Transverse colon (tissue), 4 donors: ENCODE measurements around the gene NFIA. TPM values are rescaled to one million over a fixed set of nuclear protein-coding genes. Genes with fewer than 3 reads are reported as not detected.

Experiments used
- DNase-seq: peaks from one replicate; pipeline ENCODE4 v3.0.0-alpha.2; 2019
- H3K27ac ChIP-seq, 4 donors: fragments of 200-600 bp; sonication (generic); 2 replicates each; pipeline ENCODE4 v1.5.1; 2016 to 2018; ENCODE audit warnings: inconsistent platforms in 4 of 4
- H3K27me3 ChIP-seq: fragments of 200-600 bp; sonication (generic); 2 replicates; pipeline ENCODE4 v1.5.1; 2017; ENCODE audit warnings: inconsistent platforms
- H3K36me3 ChIP-seq, 4 donors: fragments of 200-600 bp; sonication (generic); 2 replicates each; pipeline ENCODE4 v1.5.1; 2017 to 2019; ENCODE audit warnings: inconsistent platforms in 4 of 4
- H3K4me1 ChIP-seq, 4 donors: fragments of 200-600 bp; sonication (generic); 2 replicates each; pipeline ENCODE4 v1.5.1; 2017 to 2020; ENCODE audit warnings: inconsistent platforms in 4 of 4
- H3K4me3 ChIP-seq, 4 donors: fragments of 200-600 bp; sonication (generic); 1 replicate in 1 of 4; 2 replicates in 3 of 4; pipeline versions ENCODE4 v1.5.1 to v1.6.1; 2017 to 2019; ENCODE audit warnings: inconsistent platforms in 4 of 4
- H3K9me3 ChIP-seq, 2 donors: fragments of 200-600 bp; sonication (generic); 2 replicates each; pipeline ENCODE4 v1.5.1; 2017 to 2019; ENCODE audit warnings: inconsistent platforms in 2 of 2
- CTCF ChIP-seq, 5 experiments: fragments of 200-600 bp in 3 of 5; fragments of 450-650 bp in 2 of 5; sonication (generic) in 3 of 5; IDR thresholded peaks; 1 replicate in 2 of 5; 2 replicates in 3 of 5; pipeline ENCODE4 v1.5.1; 2016 to 2017; ENCODE audit warnings: antibody characterized with exemption in 5 of 5, inconsistent platforms in 3 of 5, mild to moderate bottlenecking in 2 of 5, moderate library complexity in 1 of 5
- EP300 ChIP-seq: sonication (generic); formaldehyde crosslinking; IDR thresholded peaks from one replicate; pipeline ENCODE4 v1.6.1; 2017; ENCODE audit warnings: antibody characterized with exemption, low read depth
- POLR2A ChIP-seq: fragments of 450-650 bp; IDR thresholded peaks from one replicate; pipeline ENCODE4 v1.6.1; 2016; ENCODE audit warnings: antibody characterized with exemption, mild to moderate bottlenecking, moderate library complexity
- POLR2AphosphoS5 ChIP-seq, 3 donors: sonication (generic); formaldehyde crosslinking; IDR thresholded peaks; one replicate each; pipeline ENCODE4 v1.6.1; 2016; ENCODE audit warnings: antibody characterized with exemption in 3 of 3
- WGBS, 2 donors: methylation state at CpG; one replicate each; pipeline ENCODE4 v1.1.5; 2018; ENCODE audit warnings: low coverage in 1 of 2; 5-methylcytosine and 5-hydroxymethylcytosine counted together
- in situ Hi-C, 4 donors: fragments of 200-750 bp; cut with MboI; loops; one replicate each; pipeline versions ENCODE4 v1.15.0 to v1.15.1; 2017; ENCODE audit warnings: low sequenced_read_pairs in 3 of 4, low pct_ligation_motif_present in 1 of 4, low pct_unique_long_range_greater_than_20kb in 1 of 4
- intact Hi-C: fragments of 100-400 bp; cut with DNase I; formaldehyde crosslinking; loops from one replicate; pipeline ENCODE4 v1.15.1; 2023; ENCODE audit warnings: low total_unique reads
- total RNA-seq, 4 donors: library from RNA; depleted of rRNA; stranded (reverse); fragments of >200 nt; gene quantifications; one replicate each; pipeline ENCODE4 v1.1.0, GENCODE V29; 2016

Gene NFIA
- total RNA-seq, 4 donors from 2014 or later = 17.3 to 37.2 (median 29.8) TPM

- peak; percentile 85 for DNase-seq
- Histone ChIP-seq H3K27me3 (no peaks in the 10 kb centered on the region), H3K36me3 (no peaks in the 10 kb centered on the region), H3K4me3 (no peak overlapping the region), H3K27ac (peak overlapping the region; percentile 74 to 82 (median 80)), H3K4me1 (peaks cover 26 to 63% (median 47%) of the 10 kb centered on the region in 4 donors), H3K9me3 (no peaks in the 10 kb centered on the region)
- WGBS, 2 donors = 2 to 22% methylated on average over 6 to 10 of the region's 10 CpGs
- TF ChIP-seq POLR2AphosphoS5 (IDR thresholded peaks at IDR 0.05) = peak in 2 of 3 donors; percentile 36 to 44
- TF ChIP-seq POLR2A = no peak
- peak; percentile 64 to 78 (median 72) for TF ChIP-seq CTCF (IDR thresholded peaks at IDR 0.05)
- TF ChIP-seq EP300 = no peak
- in situ Hi-C loops = loop anchor here in 1 of 4 donors (25.0 kb wide), 1 partner anchor 409 kb away; no protein-coding TSS in a partner anchor
- intact Hi-C loops = loop anchor here (5.0 kb wide), 1 partner anchor 401 kb away; no protein-coding TSS in a partner anchor
Observed at GRCh38 chr1:61453111-61453961, 371.0 kb downstream of the NFIA start.

DNA sequence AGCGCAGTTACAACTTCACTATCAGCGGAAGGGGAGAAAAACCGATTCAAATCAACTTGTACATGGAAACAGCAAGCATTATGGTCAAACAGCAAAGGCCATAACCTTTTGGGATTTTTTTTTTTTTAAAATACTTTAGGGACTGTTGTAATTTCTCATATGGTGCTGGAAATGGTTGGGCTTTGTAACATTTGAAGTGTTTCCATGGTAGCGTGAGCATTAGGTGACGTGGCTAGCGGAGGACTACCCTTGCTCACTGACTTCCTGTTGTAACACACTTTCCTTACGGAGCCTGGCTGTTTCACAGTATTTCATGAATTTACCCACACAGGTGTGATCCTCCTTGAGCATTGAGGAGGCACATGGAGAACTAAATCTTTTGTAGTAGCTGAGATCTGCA, 373.0 kb downstream of the NFIA start:
- Histone ChIP-seq H3K36me3 (no peaks in the 10 kb centered on the region), H3K4me3 (no peak overlapping the region), H3K9me3 (no peaks in the 10 kb centered on the region), H3K27ac (no peak overlapping the region), H3K4me1 (peaks cover 23 to 47% (median 32%) of the 10 kb centered on the region in 4 donors), H3K27me3 (no peaks in the 10 kb centered on the region)
- intact Hi-C loops (no loop called here), in situ Hi-C loops (loop anchor here in 1 of 4 donors (25.0 kb wide), 1 partner anchor 407 kb away; no protein-coding TSS in a partner anchor)
- DNase-seq = no peak
- WGBS, 2 donors = 87 to 89% methylated on average over 7 of the region's 7 CpGs
- no peak for TF ChIP-seq CTCF (IDR thresholded peaks at IDR 0.05)
- TF ChIP-seq POLR2AphosphoS5 (IDR thresholded peaks at IDR 0.05) = no peak
- TF ChIP-seq POLR2A = no peak
- TF ChIP-seq EP300 = no peak

- no peak for DNase-seq
- 74 to 83% methylated on average over 4 to 5 of the region's 5 CpGs for WGBS, 2 donors
- Histone ChIP-seq H3K4me1 (peaks cover 6 to 25% (median 11%) of the 10 kb centered on the region in 4 donors), H3K27ac (no peak overlapping the region), H3K36me3 (no peaks in the 10 kb centered on the region), H3K4me3 (no peak overlapping the region), H3K27me3 (no peaks in the 10 kb centered on the region), H3K9me3 (no peaks in the 10 kb centered on the region)
- in situ Hi-C loops = loop anchor here in 1 of 4 donors (25.0 kb wide), 1 partner anchor 405 kb away; no protein-coding TSS in a partner anchor
- intact Hi-C loops = no loop called here
- TF ChIP-seq POLR2A = no peak
- TF ChIP-seq EP300 = no peak
- no peak for TF ChIP-seq POLR2AphosphoS5 (IDR thresholded peaks at IDR 0.05)
- TF ChIP-seq CTCF (IDR thresholded peaks at IDR 0.05) = no peak
Observed at GRCh38 chr1:61457526-61458040, 375.2 kb downstream of the NFIA start.

DNA sequence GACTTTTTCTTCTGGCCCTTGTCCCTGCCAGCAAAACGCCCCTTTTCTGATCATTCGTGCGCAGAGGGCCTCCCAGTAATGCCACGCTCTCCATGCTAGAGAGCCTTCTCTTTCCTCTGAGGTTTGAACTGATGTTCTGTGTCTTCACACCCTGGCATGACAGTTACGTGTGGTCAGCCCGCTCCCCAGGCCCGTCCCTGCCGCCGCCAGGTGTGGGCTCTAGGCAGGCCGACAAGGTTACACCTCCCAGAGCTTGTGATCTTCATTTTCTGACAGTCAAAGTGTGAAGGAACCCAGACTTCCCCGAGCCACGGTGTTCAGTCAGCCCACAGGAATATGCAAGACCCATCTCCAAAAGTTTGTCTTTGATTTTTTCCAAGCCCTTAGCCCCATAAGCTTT, 377.0 kb downstream of the NFIA start:
- Histone ChIP-seq H3K36me3 (no peaks in the 10 kb centered on the region), H3K27me3 (no peaks in the 10 kb centered on the region), H3K9me3 (no peaks in the 10 kb centered on the region), H3K27ac (no peak overlapping the region), H3K4me3 (no peak overlapping the region), H3K4me1 (peaks cover 0 to 11% (median 0%) of the 10 kb centered on the region in 4 donors)
- intact Hi-C loops = no loop called here
- 92 to 97% methylated on average over 6 to 12 of the region's 12 CpGs for WGBS, 2 donors
- in situ Hi-C loops = loop anchor here in 1 of 4 donors (25.0 kb wide), 1 partner anchor 403 kb away; no protein-coding TSS in a partner anchor
- no peak for DNase-seq
- TF ChIP-seq CTCF (IDR thresholded peaks at IDR 0.05) (no peak), POLR2AphosphoS5 (IDR thresholded peaks at IDR 0.05) (no peak)
